Measurements from ENCODE around the gene TEAD2. TPM values are rescaled to one million over a fixed set of nuclear protein-coding genes. Genes with fewer than 3 reads are reported as not detected.
A peak's percentile ranks its signal among the peaks of the same experiment; 100 is the strongest.

TEAD2 gene
- total and polyA plus RNA-seq, 9 of the 15 experiments (the other 6 are each of a cell fraction or from before 2014, with no cell fraction given): 1.6 to 27.0 (median 13.9) TPM

DNA sequence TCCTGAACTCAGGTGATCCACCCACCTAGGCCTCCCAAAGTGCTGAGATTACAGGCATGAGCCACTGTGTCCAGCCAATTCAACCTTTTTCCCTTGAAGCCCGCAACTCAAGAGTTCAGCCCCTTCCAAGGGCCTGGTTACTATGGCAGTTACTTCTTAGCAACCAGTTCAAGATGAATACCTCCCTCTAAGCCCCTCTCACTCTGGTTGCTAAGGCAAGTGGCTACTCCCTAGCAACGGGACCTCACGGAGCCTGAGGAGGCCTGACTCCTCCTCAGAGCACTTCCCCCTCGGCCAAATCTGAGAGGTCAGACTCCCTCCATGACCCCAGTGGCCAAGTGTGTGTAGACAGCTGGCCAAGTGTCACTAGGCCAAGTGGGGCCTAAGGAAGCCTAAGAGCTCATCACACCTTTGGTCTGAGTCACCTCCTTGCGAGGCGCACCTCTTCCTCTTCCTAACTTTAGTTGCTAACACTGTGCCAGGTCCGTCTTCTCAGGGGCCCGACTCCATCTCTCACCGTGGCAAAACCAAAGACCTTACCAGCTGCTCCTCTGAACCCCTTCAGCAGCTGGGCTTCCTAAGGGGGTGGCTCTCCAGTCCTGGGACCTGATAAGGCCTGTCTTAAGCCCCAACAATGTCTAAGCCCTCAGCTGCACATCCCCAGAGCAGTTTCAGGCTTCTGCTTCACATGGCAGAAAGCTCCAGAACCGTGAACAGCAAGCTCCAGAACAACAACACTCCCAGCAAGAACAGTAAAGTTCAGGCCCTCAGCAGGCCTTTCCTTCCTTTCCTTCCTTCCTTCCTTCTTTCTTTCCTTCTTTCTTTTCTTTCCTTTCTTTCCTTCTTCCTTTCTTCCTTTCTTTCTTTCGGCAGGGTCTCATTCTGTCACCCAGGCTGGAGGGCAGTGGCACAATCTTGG, 17.5 kb downstream of the TEAD2 start:
- Histone ChIP-seq H3K4me1 (replicated peaks in 1 of 2; ENCODE audit: control insufficient read depth in 2 of 2, insufficient read depth in 2 of 2, low read length in 2 of 2) (peaks cover 7 to 12% of the 10 kb centered on the region in 2 experiments; a peak in 4 of 5 replicates), H4K20me1 (replicated peaks; ENCODE audit: control insufficient read depth, insufficient read depth, low read length) (no peaks in the 10 kb centered on the region), H3K4me3 (no peak overlapping the region), H3K27ac (ENCODE audit: extremely low read depth, low read depth, low read length) (no peak overlapping the region), H3K9me1 (ENCODE audit: control insufficient read depth, insufficient read depth, low read length) (no peaks in the 10 kb centered on the region), H3K9me3 (replicated peaks; ENCODE audit: control insufficient read depth, insufficient read depth, low read depth, low read length) (no peaks in the 10 kb centered on the region), H3K27me3 (ENCODE audit: control insufficient read depth in 2 of 2, insufficient read depth in 2 of 2, low read length in 2 of 2) (no peaks in the 10 kb centered on the region), H2AFZ (ENCODE audit: low read depth, low read length) (no peak overlapping the region), H3K4me2 (ENCODE audit: insufficient read depth, low read length) (no peak overlapping the region), H3K79me2 (ENCODE audit: control insufficient read depth, insufficient read depth, low read length) (no peaks in the 10 kb centered on the region), H3K9ac (ENCODE audit: insufficient read depth in 1 of 2, low read depth in 2 of 2, low read length in 2 of 2) (no peak overlapping the region), H3K36me3 (ENCODE audit: control insufficient read depth, insufficient read depth, low read length) (peaks cover 48% of the 10 kb centered on the region; the same call in 2 of the 3 replicates)
- BruUV-seq (replicated peaks): no TSS peak
- ChIA-PET CTCF (ENCODE audit: low intra/inter-chr PET ratio) (no interaction called here), POLR2A (interaction anchor here (0.6 kb wide), 1 partner anchor 16 kb away, joined by 3 read pairs; no protein-coding TSS in a partner anchor)
- 68% methylated on average over 11 of the region's 11 CpGs for WGBS (ENCODE audit: insufficient coverage, low coverage, missing lambda C conversion rate)
- DNase-seq (ENCODE audit: extremely low read depth in 1 of 4, low spot score in 3 of 4) (no peak), ATAC-seq (no peak), FAIRE-seq (no peak)
- TF ChIP-seq FOXA3 (CRISPR knock-in tag; conservative IDR thresholded peaks at IDR 0.05 in 1 of 2, IDR thresholded peaks at IDR 0.05 in 1 of 2) (0 out of 4 replicates have a peak, but pooled peaks of 1 of the 2 experiments have one; percentile 20), CBFA2T3 (IDR thresholded peaks at IDR 0.05) (no peak), RFX1 (IDR thresholded peaks at IDR 0.05) (peak; percentile 77)
- in situ Hi-C loops (cut with MboI): no loop called here
- intact Hi-C loops (cut with micrococcal nuclease): no loop called here

DNA sequence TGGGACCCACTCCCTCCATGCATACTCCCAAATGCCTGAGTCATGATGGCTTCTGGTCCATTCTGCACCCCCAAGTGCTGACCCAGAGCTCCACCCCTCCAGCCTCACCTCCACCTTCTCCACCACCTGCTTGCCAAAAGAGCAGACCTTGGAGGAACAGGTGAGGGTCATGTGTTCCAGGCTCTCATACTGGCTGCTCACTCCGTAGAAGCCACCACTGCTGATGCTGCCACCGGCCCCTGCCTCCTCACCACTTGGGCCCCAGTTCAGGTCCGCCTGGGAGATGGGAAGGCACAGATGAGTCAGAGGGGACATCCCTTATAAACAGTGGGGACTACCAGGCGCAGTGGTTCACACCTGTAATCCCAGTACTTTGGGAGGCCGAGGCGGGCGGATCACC, 19.1 kb downstream of the TEAD2 start:
- ATAC-seq: no peak
- H3K27me3 ChIP-seq (ENCODE audit: control insufficient read depth in 2 of 2, insufficient read depth in 2 of 2, low read length in 2 of 2): no peaks in the 10 kb centered on the region
- no peak overlapping the region for H3K4me2 ChIP-seq (ENCODE audit: insufficient read depth, low read length)
- no peaks in the 10 kb centered on the region for H3K9me1 ChIP-seq (ENCODE audit: control insufficient read depth, insufficient read depth, low read length)
- ChIA-PET CTCF (ENCODE audit: low intra/inter-chr PET ratio) (no interaction called here), POLR2A (no interaction called here)
- no peaks in the 10 kb centered on the region for H4K20me1 ChIP-seq (replicated peaks; ENCODE audit: control insufficient read depth, insufficient read depth, low read length)
- no peaks in the 10 kb centered on the region for H3K79me2 ChIP-seq (ENCODE audit: control insufficient read depth, insufficient read depth, low read length)
- H3K4me3 ChIP-seq: no peak overlapping the region
- no peak overlapping the region for H2AFZ ChIP-seq (ENCODE audit: low read depth, low read length)
- TF ChIP-seq, protein P1, sequence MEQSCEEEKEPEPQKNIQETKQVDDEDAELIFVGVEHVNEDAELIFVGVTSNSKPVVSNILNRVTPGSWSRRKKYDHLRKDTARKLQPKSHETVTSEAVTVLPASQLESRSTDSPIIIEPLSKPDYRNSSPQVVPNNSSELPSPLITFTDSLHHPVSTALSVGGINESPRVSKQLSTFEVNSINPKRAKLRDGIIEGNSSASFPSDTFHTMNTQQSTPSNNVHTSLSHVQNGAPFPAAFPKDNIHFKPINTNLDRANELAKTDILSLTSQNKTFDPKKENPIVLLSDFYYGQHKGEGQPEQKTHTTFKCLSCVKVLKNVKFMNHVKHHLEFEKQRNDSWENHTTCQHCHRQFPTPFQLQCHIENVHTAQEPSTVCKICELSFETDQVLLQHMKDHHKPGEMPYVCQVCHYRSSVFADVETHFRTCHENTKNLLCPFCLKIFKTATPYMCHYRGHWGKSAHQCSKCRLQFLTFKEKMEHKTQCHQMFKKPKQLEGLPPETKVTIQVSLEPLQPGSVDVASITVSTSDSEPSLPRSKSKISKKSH (CRISPR knock-in tag; IDR thresholded peaks at IDR 0.05): no peak
- BruUV-seq (replicated peaks): no TSS peak
- peaks cover 19 to 28% of the 10 kb centered on the region in 2 experiments for H3K4me1 ChIP-seq (replicated peaks in 1 of 2; ENCODE audit: control insufficient read depth in 2 of 2, insufficient read depth in 2 of 2, low read length in 2 of 2)
- H3K36me3 ChIP-seq (ENCODE audit: control insufficient read depth, insufficient read depth, low read length): peaks cover 39% of the 10 kb centered on the region; the same call in 2 of the 3 replicates
- in situ Hi-C loops (cut with MboI): no loop called here
- no peak overlapping the region for H3K9ac ChIP-seq (ENCODE audit: insufficient read depth in 1 of 2, low read depth in 2 of 2, low read length in 2 of 2)
- no peak overlapping the region for H3K27ac ChIP-seq (ENCODE audit: extremely low read depth, low read depth, low read length)
- WGBS (ENCODE audit: insufficient coverage, low coverage, missing lambda C conversion rate): 94% methylated on average over 5 of the region's 7 CpGs
- no peak for DNase-seq (ENCODE audit: extremely low read depth in 1 of 4, low spot score in 3 of 4)
- H3K9me3 ChIP-seq (replicated peaks; ENCODE audit: control insufficient read depth, insufficient read depth, low read depth, low read length): no peaks in the 10 kb centered on the region
- intact Hi-C loops (cut with micrococcal nuclease): no loop called here
- no peak for FAIRE-seq

Data from K562 (cell line).